ENCODE results near the gene PPP1R9A.

The PPP1R9A gene

DNA sequence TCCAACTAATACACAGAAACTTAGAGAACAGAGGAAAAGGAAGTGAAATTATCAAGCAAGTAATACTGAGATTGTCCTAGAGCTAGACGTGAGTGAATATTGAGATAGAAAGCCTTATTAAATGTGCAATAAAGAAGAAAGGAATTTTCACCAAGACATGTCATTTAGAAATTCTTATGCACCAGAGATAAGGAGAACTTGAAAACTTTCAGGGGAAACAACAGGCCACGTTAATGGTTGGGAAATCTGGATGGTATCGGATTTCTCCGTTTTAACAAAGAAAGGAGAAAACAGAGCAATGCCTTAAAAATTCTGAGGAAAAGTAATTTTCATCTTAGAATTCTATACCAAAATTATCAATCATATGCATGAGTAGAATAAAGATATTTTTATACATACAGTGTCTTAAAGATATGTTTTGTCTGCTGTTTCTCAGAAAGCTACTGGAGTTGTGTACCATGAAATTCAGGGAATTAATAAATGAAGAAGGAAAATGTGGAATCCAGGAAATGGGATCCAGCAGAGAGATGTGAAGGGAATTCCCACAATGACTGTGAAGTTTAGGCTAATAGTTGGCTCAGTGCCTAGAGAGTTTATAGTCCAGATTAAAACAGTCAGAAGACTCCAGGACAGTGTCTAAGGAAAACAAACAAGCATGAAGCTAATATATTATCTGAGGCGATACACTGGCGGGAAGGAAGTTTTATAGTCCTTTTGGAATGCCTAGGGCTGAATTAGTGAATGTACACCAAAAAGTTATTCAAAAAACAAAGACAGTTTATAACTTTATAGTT lies 159.5 kb downstream of the PPP1R9A start:
- Histone ChIP-seq H3K36me3 (ENCODE audit: control insufficient read depth, low read length) (no peaks in the 10 kb centered on the region), H3K4me2 (ENCODE audit: low read length) (no peak overlapping the region), H3K79me2 (ENCODE audit: control insufficient read depth, low read length) (no peaks in the 10 kb centered on the region), H3F3A (ENCODE audit: control insufficient read depth, insufficient read depth) (no peaks in the 10 kb centered on the region), H3K4me3 (ENCODE audit: low read length) (no peak overlapping the region), H3K9me3 (ENCODE audit: control insufficient read depth, insufficient read depth, low read length) (no peaks in the 10 kb centered on the region), H3K4me1 (ENCODE audit: control insufficient read depth, low read length) (no peaks in the 10 kb centered on the region; the same call in 1 of the 2 replicates), H3K27ac (ENCODE audit: low read depth, low read length) (no peak overlapping the region), H3K27me3 (ENCODE audit: control insufficient read depth, low read length) (no peaks in the 10 kb centered on the region), H3K9me2 (replicated peaks; ENCODE audit: control insufficient read depth, low read length) (no peaks in the 10 kb centered on the region), H4K20me1 (ENCODE audit: control insufficient read depth, insufficient read depth, low read depth, low read length) (no peaks in the 10 kb centered on the region)
- TF ChIP-seq, protein P1, sequence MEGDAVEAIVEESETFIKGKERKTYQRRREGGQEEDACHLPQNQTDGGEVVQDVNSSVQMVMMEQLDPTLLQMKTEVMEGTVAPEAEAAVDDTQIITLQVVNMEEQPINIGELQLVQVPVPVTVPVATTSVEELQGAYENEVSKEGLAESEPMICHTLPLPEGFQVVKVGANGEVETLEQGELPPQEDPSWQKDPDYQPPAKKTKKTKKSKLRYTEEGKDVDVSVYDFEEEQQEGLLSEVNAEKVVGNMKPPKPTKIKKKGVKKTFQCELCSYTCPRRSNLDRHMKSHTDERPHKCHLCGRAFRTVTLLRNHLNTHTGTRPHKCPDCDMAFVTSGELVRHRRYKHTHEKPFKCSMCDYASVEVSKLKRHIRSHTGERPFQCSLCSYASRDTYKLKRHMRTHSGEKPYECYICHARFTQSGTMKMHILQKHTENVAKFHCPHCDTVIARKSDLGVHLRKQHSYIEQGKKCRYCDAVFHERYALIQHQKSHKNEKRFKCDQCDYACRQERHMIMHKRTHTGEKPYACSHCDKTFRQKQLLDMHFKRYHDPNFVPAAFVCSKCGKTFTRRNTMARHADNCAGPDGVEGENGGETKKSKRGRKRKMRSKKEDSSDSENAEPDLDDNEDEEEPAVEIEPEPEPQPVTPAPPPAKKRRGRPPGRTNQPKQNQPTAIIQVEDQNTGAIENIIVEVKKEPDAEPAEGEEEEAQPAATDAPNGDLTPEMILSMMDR (IDR thresholded peaks at IDR 0.05; ENCODE audit: low read depth, low read length, poor library complexity, severe bottlenecking) = no peak
- TF ChIP-seq EZH2phosphoT487 (IDR thresholded peaks at IDR 0.05; ENCODE audit: borderline replicate concordance, low read length) = no peak

DNA sequence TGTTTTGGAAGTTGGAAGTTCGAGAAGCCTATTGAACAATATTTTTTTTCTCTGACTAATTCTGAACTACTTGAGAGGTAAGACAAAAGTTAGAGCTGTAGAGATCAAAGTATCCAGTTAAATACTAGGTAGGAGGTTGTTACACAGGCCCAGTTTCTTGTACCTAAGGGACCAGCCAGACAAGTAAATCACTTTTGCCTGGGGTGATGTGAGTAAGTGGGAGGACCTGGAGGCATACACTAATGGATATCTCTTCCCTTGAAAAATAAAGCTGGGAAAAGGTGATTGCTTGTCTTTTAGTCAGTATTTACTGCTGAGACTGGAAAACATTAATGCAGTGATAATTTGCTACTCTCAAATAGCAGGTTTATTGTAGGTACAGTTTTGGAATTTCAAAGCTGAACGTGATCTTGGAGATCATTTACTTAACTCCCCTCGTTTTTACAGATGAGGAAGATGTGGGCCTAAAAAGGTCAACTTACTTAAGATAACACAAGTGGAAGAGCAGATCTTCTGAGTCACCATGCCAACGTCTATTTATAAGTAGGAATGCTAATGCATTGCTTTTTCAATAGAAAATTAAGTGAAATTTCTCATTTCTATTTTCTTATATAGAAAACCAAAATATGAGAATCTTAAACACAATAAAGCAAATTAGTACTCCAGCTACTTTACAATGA lies 181.3 kb downstream of the PPP1R9A start:
- Histone ChIP-seq H3K4me1 (ENCODE audit: control insufficient read depth, low read length) (no peaks in the 10 kb centered on the region), H4K20me1 (ENCODE audit: control insufficient read depth, insufficient read depth, low read depth, low read length) (no peaks in the 10 kb centered on the region), H3K9me2 (replicated peaks; ENCODE audit: control insufficient read depth, low read length) (no peaks in the 10 kb centered on the region), H3K9me3 (ENCODE audit: control insufficient read depth, insufficient read depth, low read length) (no peaks in the 10 kb centered on the region), H3F3A (ENCODE audit: control insufficient read depth, insufficient read depth) (no peaks in the 10 kb centered on the region), H3K36me3 (ENCODE audit: control insufficient read depth, low read length) (no peaks in the 10 kb centered on the region), H3K79me2 (ENCODE audit: control insufficient read depth, low read length) (no peaks in the 10 kb centered on the region), H3K27ac (ENCODE audit: low read depth, low read length) (no peak overlapping the region), H3K4me2 (ENCODE audit: low read length) (no peak overlapping the region), H3K4me3 (ENCODE audit: low read length) (no peak overlapping the region), H3K27me3 (ENCODE audit: control insufficient read depth, low read length) (no peaks in the 10 kb centered on the region)
- TF ChIP-seq, protein P1 (IDR thresholded peaks at IDR 0.05; ENCODE audit: low read depth, low read length, poor library complexity, severe bottlenecking) = no peak
- no peak for TF ChIP-seq EZH2phosphoT487 (IDR thresholded peaks at IDR 0.05; ENCODE audit: borderline replicate concordance, low read length)

DNA sequence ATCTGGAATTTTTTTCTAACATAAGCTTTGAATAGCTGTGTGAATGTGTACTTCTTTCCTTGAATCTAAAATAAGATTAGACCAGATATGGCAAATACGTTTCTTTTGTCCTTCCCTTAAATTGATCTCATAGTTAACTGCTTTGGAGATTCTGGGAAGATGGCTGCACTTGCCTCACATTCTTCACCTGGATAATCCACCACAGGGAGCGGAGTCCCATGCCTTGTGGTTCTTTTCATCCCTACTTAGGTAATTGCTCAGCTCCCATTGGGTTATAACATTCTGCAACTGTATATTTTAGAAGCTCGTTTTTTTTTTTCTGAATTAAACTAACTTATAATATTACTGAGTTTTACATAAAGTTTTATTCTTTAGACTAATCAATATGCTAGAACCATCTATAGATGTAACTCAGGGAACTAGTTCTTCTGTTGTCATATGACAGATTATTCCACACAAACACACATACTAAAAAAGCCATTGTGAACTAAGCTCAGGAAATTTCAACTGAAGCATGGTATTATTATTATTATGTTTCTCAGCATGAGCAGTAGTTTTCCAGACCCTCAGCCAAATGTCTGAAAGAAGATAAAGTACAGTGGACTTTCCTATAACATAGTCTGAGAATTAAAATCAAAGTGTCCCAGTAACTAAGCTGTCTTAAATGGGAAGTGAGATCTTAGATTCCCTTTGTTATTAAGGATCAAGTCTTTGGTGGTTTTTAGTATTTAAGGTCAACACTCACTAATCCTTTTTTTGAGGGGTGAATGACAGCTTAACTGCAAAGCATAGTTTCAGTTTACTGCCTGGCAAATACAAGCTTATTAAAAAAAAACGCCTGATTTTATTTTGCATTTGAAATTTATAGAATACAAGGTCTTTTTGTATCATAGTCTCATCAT lies 182.3 kb downstream of the PPP1R9A start:
- TF ChIP-seq EZH2phosphoT487 (IDR thresholded peaks at IDR 0.05; ENCODE audit: borderline replicate concordance, low read length) = no peak
- TF ChIP-seq, protein P1 (IDR thresholded peaks at IDR 0.05; ENCODE audit: low read depth, low read length, poor library complexity, severe bottlenecking) = no peak

More for the DNA sequence above, 182.3 kb downstream of the PPP1R9A start:
- no peaks in the 10 kb centered on the region for H3K9me3 ChIP-seq (ENCODE audit: control insufficient read depth, insufficient read depth, low read length)
- H3K9me2 ChIP-seq (replicated peaks; ENCODE audit: control insufficient read depth, low read length) = no peaks in the 10 kb centered on the region
- H3K4me1 ChIP-seq (ENCODE audit: control insufficient read depth, low read length) = no peaks in the 10 kb centered on the region
- H3K4me3 ChIP-seq (ENCODE audit: low read length) = no peak overlapping the region
- H3K27me3 ChIP-seq (ENCODE audit: control insufficient read depth, low read length) = no peaks in the 10 kb centered on the region
- no peaks in the 10 kb centered on the region for H3K79me2 ChIP-seq (ENCODE audit: control insufficient read depth, low read length)
- no peak overlapping the region for H3K4me2 ChIP-seq (ENCODE audit: low read length)
- H3K36me3 ChIP-seq (ENCODE audit: control insufficient read depth, low read length) = no peaks in the 10 kb centered on the region
- no peaks in the 10 kb centered on the region for H3F3A ChIP-seq (ENCODE audit: control insufficient read depth, insufficient read depth)
- H3K27ac ChIP-seq (ENCODE audit: low read depth, low read length) = no peak overlapping the region
- H4K20me1 ChIP-seq (ENCODE audit: control insufficient read depth, insufficient read depth, low read depth, low read length) = no peaks in the 10 kb centered on the region

Measured in DOHH2 (cell line).